ENCODE data around the gene MOSMO.

Gene MOSMO

DNA sequence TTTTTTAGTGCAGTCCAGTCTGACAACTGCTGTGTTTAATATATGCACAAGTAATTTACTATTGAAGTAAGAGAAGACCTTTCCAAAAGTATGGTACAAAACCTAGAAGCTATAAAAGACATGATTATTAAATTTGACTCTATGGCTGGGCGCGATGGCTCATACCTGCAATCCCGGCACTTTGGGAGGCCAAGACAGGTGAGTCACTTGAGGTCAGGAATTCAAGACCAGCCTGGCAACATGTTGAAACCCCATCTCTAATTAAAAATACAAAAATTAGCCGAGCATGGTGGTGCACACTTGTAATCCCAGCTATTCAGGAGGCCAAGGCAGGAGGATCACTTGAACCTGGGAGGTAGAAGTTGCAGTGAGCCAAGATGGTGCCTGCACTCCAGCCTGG is 43.1 kb downstream of the MOSMO start:
- no peak for DNase-seq (ENCODE audit: low read depth)

DNA sequence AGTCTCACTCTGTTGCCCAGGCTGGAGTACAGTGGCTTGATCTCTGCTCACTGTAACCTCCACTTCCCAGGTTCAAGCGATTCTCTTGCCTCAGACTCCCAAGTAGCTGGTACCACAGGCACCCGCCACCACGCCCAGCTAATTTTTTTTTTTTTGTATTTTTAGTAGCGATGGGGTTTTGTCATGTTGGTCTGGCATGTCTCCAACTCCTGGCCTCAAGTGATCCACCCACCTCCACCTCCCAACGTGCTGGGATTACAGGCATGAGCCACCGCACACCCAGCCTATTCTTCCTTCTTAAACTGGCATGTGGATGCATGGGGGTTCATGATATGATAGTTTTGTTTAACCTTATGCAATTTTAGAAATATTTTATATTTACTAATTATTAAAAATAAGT is 45.1 kb downstream of the MOSMO start:
- no peak for DNase-seq (ENCODE audit: low read depth)

DNA sequence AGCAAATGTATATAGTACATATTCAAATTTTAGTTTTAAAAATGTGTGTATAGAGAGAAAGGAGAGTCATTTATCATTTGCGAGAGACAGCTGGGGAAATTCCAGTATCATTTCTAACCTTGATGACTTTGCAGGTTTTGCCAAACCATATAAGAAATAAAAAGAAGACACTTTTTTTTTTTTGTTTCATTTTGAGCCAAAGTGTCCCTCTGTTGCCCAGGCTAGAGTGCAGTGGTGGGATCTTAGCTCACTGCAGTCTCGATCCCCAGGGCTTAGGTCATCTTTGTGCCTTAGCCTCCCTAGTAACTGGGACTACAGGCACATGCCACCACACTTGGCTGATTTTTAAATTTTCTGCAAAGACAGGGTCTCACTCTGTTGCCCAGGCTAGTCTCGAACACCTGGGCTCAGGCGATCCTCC is 46.0 kb downstream of the MOSMO start:
- no peak for DNase-seq (ENCODE audit: low read depth)

DNA sequence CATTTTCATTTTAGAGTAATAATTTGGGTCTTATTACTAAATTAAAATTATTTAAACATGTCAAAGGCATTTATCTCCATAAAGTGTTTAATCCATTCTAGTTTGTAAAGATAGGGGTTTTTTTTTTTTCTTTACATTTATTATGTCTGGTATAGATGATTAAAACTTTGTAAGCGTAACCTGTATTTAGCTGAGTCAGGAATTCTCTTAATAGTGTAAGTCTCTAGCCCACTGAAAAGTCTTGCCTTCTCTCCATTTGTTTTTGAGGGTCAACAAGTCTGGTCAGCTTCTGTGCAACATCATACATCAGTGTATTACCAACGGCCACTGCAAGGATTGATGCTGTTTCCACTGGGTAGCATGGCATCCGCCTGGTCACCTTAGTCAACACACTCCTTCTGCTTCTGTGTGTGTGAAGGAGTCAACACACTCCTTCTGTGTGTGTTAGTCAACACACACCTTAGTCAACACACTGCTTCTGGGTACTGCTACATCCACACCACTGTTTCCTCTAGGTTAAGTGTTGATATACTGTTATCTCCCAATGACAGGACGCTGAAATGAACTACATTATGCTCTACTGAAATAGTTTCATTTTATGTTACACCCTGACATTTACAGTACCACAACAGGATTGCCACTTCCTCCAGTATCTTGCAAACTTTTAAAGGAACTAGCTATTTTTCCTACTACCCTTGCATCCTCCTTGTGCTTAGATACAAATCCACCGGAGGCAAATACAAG is 47.1 kb downstream of the MOSMO start:
- no peak for DNase-seq (ENCODE audit: low read depth)

DNA sequence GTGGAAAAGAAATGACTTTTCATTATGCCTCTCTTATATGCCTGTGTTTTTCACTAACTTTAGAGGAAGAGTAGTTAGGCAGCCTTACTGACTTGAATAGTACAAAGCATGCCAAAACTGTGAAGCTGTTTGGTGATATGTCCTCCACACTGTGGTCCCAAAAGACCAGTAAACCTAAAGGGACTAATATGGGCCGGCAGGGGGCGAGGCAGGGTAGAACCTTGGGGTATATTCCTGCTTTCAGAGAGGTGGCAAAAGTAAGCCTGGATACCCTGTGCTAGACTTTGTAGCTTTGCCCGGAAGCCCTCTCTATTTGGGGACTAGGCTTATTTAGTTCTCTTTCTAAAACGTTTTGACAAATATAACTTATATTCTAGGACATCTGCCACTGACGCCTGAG is 48.0 kb downstream of the MOSMO start:
- no peak for DNase-seq (ENCODE audit: low read depth)

DNA sequence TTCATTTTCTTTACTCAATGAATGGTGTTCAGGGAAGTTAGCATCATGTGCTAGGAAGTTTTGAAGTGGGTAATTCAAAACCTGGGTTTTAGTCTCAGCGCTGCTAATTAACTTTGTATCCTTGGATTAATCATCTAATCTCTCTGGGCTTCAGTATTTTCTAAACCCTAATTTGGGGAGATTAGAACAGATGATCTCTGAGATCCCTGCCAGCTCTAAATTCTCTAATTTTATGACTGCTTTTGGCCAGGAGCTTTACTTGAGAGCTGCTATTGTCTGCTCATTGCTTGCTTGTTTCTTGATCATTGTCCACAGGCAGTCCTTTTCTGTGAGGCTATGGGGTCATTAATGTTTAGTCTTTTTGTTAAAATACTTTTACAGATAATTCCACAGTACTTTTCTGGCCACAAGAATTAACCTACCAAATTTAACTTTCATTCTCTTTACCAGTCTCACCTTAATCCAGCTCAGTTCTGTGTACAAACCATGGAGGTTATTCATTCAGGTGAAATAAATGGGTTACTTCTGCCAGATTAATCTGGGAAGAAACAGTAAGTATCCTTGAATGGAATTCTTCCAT is 56.1 kb downstream of the MOSMO start:
- DNase-seq (ENCODE audit: low read depth) = no peak

DNA sequence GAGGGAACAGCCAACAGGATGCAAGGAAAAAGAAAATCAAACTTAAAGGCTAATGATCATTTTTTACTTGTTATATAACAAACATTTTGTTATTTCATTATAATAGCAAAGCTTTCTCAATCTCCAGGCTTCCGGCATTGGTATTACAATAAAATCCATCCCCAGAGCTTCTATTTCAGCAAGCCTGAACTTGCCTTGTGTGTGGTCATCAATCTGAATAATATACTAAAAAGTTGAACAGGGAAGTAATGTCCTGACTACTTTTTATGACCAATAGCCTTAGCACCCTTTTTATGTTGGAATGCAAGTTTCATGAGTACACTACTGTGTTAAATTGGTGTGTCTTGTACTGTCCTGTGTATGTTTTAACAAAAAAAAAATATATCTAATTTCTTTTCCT is 57.3 kb downstream of the MOSMO start:
- no peak for DNase-seq (ENCODE audit: low read depth)

DNA sequence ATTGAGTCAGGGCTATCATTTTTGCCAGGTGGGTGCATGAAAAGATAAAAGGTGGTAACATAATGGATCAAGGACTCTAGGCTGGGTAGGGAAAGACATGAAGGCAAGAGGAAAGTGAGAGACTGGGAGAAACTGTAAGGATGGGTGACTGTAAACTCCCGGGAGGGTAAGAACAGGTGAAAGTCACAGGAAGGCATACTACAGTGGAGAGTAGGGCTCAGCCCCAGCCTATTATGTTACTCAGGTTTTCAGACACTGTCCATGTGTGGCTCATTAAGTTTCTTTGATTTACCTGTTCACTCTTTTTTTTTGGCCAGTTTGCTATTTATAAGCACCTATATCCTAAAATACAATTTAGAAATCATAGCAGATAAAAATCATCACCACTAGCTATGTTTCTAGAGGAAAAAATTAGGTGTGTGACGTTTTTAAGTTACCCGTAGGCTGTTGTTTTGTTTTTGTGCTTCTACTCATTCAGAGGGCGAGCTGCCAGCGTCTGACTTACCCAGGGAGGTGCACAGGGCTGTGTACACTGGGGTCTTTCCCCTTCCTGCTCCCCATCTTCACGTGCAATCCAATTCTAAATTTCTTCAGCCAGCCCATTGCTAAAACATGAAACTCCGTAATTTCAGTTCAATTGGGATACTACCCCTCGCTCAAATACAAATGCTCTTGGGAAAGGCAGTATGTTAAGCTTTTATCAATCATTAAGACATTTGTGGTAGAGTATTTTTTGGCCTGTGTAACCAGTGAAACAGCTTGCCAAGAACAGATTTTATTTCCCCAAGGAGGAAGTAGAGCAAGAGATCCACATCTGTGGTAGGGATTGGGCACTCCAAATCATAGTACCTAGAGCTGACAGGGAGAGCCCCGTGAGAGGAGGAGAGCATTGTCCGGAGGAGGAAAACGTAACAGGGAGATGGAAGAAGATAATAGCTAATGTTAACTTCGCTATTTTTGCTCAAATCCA is 62.7 kb downstream of the MOSMO start:
- no peak for DNase-seq (ENCODE audit: low read depth)

DNA sequence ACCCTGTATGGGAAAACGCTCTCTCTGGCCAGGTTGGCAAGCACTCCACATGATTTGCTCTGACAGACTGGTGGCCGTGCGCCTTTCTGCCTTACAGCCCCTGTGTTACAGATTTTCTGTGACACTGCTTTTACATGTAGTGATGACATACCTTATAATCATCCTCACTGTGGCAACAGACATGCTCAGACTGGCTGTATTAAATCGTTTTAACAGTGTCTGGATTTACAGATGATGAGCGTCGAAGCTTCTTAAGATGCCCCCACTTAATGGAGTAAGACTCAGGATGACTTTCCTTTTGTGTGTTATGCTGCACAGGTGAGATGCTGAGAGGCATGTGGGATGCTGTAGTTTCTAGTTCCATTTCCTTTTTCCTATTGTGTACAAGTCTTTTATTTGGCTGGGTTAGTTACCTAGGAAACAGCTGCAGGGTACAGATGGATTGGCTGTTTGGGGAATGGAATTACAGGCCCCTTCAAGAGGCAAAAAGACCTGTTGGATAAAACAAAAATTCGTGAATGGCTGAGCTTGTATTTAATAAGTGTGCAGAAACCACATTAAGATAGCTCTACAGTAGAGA is 63.5 kb downstream of the MOSMO start:
- DNase-seq (ENCODE audit: low read depth) = no peak

DNA sequence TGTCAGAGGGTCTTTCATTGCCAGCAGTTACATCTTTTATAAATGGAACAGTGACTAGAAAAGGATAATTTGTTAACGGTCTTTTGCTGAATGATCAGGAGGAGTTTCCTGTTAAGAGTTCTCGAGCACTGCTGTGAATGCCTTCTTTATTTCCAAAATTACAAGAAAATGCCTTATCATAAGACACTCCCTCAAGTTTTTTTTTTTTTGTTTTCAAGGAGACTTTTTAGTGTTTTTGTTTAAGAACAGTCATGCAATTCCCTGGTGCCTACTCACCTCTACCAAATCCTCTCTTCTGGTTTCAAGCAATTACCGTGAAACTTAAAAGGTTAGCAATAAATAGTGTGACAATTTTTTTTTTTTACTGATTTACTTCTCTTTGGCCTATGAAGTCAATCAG is 65.4 kb downstream of the MOSMO start:
- no peak for DNase-seq (ENCODE audit: low read depth)

DNA sequence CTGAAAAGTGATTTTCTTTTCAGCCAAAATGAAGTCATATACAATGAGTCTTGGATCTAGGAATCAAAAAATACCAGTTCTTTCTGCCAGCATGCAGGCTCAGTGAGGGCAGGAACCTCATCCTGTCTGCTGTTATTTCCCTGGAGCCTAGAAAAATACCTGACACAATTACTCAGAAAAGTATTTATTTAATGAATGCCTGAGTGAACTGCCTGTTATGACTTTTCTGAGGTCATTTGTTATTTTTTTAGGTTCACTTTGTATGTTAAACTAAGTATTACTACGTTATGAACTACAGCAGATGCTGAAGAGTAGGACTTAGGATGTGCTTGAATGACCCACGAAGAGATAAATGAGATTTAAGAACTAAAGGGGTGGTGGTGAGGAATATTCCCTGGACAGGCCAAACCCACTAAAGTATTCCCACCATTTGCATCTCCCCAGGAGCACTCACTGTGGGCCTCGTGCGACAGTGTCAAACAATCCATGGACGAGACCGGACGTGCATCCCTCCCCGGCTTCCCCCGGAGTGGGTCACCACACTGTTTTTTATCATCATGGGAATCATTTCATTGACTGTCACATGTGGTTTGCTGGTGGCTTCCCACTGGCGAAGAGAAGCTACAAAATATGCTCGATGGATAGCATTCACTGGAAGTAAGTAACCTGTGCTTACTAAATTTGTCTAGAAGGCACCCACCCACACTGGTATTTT is 67.3 kb downstream of the MOSMO start:
- no peak for DNase-seq (ENCODE audit: low read depth)

DNA sequence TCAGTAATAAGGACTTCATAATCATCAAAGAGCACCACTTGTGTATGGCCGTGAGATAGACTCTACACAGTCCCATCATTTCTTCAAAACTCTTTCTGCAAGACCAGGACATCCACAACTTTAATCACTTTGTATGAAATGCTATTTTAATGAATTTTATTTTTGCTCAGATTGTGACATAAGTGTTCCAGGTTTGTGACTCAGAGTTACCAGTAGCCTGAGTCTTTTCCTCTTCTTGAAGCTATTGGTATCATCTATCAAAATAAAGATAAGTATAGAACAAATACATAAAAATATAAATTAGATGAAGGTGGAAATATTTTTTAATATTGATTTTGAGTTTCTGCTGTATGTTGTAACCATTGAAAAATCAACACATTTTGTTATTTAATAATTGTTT is 67.9 kb downstream of the MOSMO start:
- DNase-seq (ENCODE audit: low read depth) = no peak

DNA sequence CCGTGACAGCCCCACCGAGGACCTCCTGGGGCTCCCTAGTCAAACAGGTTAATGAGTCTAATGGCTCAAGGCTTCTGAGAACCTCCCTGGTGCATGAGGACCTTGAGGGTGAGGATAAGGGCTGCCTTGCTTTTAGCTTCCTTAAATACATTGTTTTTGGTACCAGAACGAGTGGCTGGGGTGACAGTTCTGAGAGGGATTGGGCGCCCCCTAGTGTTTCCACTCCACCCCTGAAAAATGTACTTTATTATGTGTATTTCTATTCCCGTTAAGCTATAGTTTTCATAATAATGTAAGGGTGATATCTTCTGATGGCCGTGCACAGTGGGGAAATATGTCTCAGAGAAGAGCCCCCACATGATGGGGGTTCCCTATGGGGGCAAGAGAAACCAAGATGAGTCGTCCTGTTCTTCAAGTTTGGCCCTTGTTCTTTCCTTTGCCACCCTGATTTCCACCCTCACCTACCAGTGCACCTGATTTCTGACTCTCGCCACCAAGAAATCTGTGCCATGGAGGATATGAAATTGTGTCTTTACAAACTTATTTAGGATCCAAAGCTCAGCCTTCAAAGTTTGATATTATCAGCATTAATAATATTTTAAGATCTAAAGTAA is 69.9 kb downstream of the MOSMO start:
- peak; percentile 57 for DNase-seq (ENCODE audit: low read depth)

DNA sequence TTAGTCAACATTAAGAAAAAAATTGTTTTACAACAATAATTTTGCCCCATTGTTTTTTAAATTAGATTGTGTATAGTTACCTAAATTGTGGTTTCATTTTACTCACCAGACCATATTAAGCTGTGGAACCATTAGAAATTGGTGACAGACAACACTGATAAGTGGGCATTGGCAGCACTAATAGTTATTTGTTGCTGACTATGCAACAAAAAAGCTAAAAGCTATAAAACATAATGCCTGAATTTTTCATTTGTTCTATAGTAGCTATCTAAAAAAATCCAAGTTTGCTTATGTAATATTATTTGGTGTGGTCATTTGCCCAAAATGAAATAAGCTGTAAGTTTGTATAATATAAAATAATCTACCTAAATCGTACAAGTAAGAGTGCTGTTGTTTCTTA is 70.7 kb downstream of the MOSMO start:
- no peak for DNase-seq (ENCODE audit: low read depth)

DNA sequence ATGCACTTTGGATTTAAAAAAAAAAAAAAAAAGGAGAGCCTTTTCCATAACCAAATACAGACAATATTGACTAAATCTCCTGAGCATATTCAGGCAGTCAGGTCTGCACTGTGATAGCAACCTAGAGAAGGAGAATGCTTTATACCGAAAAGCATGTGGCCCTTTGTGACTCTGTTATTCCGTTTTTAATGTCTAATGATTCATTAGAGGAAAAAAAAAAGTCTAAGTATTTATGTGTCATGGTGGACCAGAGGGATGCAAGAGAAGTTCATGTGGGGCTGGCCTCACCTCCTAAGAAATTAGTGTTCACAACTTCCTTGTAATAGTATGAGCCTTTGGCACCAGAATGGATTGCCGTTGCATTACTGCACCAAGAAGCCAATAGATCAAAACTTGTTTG is 73.1 kb downstream of the MOSMO start:
- no peak for DNase-seq (ENCODE audit: low read depth)

DNA sequence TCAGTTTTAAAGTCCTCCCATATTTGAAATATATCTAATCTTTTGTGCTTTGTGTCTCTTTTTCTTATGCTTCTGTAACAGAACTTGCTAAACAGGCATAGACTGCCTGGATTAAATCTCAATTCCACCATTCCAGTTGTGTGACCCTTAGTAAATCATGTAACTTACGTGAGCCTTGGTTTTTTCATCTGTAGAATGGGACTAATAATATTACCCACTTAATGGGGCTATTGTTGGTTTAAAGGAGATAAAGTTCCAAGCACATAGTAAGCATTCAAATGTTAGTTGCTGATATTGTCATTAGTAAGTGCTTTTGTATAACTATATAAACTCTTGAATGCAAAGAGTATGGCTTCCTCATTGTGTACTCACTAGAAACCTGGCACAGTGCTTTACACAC is 78.5 kb downstream of the MOSMO start:
- DNase-seq (ENCODE audit: low read depth) = no peak

DNA sequence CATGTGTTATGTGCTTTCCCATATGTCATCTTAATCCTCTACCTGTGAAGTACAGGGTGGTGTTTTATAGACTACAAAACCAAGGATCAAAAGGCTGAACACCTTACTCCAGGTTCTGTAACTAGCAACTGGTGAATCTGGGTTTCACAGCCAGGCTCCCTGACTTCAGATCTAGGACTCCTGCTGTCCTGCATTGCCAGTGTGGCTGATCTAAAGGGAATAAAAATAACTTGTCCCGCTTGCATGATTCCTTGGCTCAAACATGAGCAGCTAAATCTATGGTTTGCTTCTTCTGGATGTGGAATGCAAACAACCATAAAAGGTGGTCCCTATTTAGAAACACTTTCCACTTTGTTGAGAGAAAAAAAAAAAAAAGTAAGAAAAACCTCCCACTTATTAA is 80.7 kb downstream of the MOSMO start:
- no peak for DNase-seq (ENCODE audit: low read depth)

DNA sequence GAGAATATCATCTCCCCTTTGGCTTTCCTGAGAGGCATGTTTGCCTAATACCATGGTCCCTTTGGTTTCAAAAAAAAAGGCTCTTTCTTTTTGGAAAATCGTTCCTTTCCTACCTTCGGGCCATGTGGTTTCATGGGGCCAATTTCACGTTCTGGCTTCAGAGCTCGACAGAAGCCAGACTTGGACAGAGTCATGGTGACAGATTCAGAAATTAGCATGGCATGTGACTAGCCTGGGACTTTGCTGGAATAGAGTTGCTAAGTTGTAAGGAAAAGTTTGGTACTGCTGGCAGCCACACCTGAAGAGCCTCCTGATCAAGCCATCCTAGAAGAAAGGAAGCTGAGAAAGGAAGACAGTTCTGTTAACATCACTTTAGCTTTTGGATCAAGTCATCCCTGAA is 82.0 kb downstream of the MOSMO start:
- no peak for DNase-seq (ENCODE audit: low read depth)

DNA sequence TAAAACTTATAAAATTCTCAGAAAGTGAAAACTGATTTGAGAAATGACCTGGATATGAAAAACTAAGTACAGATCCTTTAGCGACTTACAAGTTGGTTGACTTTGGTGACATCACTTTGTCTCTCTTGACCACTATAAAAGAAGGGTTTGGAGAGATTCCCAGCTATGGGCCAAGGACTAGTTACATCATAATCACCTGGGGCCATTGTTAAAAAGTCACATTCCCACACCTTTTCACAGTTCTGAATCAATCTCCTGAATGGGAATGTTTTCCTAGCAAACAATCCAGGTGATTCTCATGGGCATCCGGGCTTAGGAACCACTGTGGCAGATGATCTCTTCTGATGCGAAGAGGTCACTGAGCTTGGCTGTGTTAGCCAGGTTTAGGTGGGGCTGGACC is 83.8 kb downstream of the MOSMO start:
- DNase-seq (ENCODE audit: low read depth) = no peak

DNA sequence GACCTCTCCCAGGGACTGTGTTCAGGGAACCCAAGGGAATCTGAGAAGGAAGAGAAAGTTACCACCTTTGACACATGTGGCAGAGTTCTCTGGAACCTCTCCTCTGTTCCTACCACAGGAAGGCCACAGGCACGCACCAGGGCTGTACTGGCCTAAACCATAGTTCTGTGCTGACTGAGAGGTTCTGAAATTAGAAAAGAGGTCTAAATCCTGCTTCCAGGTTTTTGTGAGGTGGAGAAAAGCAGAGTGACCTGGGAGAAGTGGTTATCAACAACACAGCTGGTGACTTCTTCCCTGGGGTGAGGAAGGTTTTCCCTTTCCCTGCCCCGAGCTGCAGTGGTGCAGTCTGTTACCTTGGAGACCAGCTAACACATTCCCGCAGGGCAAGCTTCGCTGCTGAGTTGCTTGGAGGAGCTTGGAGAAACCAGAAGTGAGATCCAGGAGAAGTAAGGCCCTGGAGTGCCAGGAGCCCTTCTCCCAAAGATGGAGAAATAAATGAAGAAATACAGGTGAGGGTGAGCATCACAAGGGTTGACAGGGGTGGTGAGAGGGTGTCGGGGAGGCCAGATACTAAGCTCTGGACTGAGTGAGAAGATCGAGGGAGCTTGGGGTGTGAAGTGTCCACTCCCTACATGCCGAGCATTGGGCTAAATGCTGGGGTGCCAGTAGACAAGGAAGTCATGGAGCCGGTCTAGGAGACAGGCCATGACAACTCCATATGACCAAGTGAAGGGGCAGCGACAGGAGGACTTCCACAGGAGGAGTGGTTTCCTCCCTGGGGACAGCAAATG is 84.4 kb downstream of the MOSMO start, which contains the start of gene VWA3A:
Gene VWA3A, plus strand, starts transcription at position 399 of the 791 bp plus-strand sequence. Its CDS starts 97 bp downstream, at position 496.
- DNase-seq (ENCODE audit: low read depth) = no peak
